Measurements from ENCODE around the gene DHCR24.

DHCR24 gene

GRCh38 chr1:54806931-54807611, 79.9 kb downstream of the DHCR24 start:
- no peak overlapping the region for H2AFZ ChIP-seq (ENCODE audit: low read length)
- H3K4me2 ChIP-seq (ENCODE audit: low read depth, low read length, poor library complexity, severe bottlenecking), result no peak overlapping the region
- no peaks in the 10 kb centered on the region for H3K36me3 ChIP-seq (ENCODE audit: insufficient read depth, low read length)
- no peaks in the 10 kb centered on the region for H3K79me2 ChIP-seq (ENCODE audit: insufficient read depth, low read length)
- no peaks in the 10 kb centered on the region for H3K9me3 ChIP-seq (ENCODE audit: insufficient read depth, low read depth, low read length)
- no peak overlapping the region for H3K4me3 ChIP-seq (ENCODE audit: low read length, poor library complexity, severe bottlenecking)
- H3K4me1 ChIP-seq (ENCODE audit: insufficient read depth, low read length, poor library complexity, severe bottlenecking), result no peaks in the 10 kb centered on the region
- H3K27me3 ChIP-seq (ENCODE audit: insufficient read depth, low read length, poor library complexity, severe bottlenecking), result no peaks in the 10 kb centered on the region
- H3K9me2 ChIP-seq (replicated peaks; ENCODE audit: low read depth, low read length), result no peaks in the 10 kb centered on the region
- no peaks in the 10 kb centered on the region for H4K20me1 ChIP-seq (ENCODE audit: insufficient read depth, low read length, poor library complexity, severe bottlenecking)
- no peak for TF ChIP-seq CTCF (conservative IDR thresholded peaks at IDR 0.05; ENCODE audit: low read length)
- TF ChIP-seq EZH2phosphoT487 (IDR thresholded peaks at IDR 0.05; ENCODE audit: borderline replicate concordance), result no peak
- H3F3A ChIP-seq (ENCODE audit: low read depth), result no peaks in the 10 kb centered on the region
- no peak overlapping the region for H3K9ac ChIP-seq (ENCODE audit: low read depth, low read length, poor library complexity, severe bottlenecking)

GRCh38 chr1:54805981-54806381, 81.0 kb downstream of the DHCR24 start:
- Histone ChIP-seq H3K4me2 (ENCODE audit: low read depth, low read length, poor library complexity, severe bottlenecking) (no peak overlapping the region), H3K4me3 (ENCODE audit: low read length, poor library complexity, severe bottlenecking) (no peak overlapping the region), H3K36me3 (ENCODE audit: insufficient read depth, low read length) (no peaks in the 10 kb centered on the region), H3K4me1 (ENCODE audit: insufficient read depth, low read length, poor library complexity, severe bottlenecking) (no peaks in the 10 kb centered on the region), H3K9ac (ENCODE audit: low read depth, low read length, poor library complexity, severe bottlenecking) (no peak overlapping the region), H3K9me3 (ENCODE audit: insufficient read depth, low read depth, low read length) (no peaks in the 10 kb centered on the region), H3K9me2 (replicated peaks; ENCODE audit: low read depth, low read length) (no peaks in the 10 kb centered on the region), H3F3A (ENCODE audit: low read depth) (no peaks in the 10 kb centered on the region), H2AFZ (ENCODE audit: low read length) (no peak overlapping the region), H3K79me2 (ENCODE audit: insufficient read depth, low read length) (no peaks in the 10 kb centered on the region), H3K27me3 (ENCODE audit: insufficient read depth, low read length, poor library complexity, severe bottlenecking) (no peaks in the 10 kb centered on the region), H4K20me1 (ENCODE audit: insufficient read depth, low read length, poor library complexity, severe bottlenecking) (no peaks in the 10 kb centered on the region)
- TF ChIP-seq CTCF (conservative IDR thresholded peaks at IDR 0.05; ENCODE audit: low read length) (no peak), EZH2phosphoT487 (IDR thresholded peaks at IDR 0.05; ENCODE audit: borderline replicate concordance) (no peak)

GRCh38 chr1:54805466-54805865, 81.5 kb downstream of the DHCR24 start:
- H3F3A ChIP-seq (ENCODE audit: low read depth), result no peaks in the 10 kb centered on the region
- H2AFZ ChIP-seq (ENCODE audit: low read length), result no peak overlapping the region
- H3K4me3 ChIP-seq (ENCODE audit: low read length, poor library complexity, severe bottlenecking), result no peak overlapping the region
- no peak for TF ChIP-seq EZH2phosphoT487 (IDR thresholded peaks at IDR 0.05; ENCODE audit: borderline replicate concordance)
- TF ChIP-seq CTCF (conservative IDR thresholded peaks at IDR 0.05; ENCODE audit: low read length), result no peak
- H3K9me2 ChIP-seq (replicated peaks; ENCODE audit: low read depth, low read length), result no peaks in the 10 kb centered on the region
- no peaks in the 10 kb centered on the region for H3K4me1 ChIP-seq (ENCODE audit: insufficient read depth, low read length, poor library complexity, severe bottlenecking)
- no peaks in the 10 kb centered on the region for H3K36me3 ChIP-seq (ENCODE audit: insufficient read depth, low read length)
- H4K20me1 ChIP-seq (ENCODE audit: insufficient read depth, low read length, poor library complexity, severe bottlenecking), result no peaks in the 10 kb centered on the region
- no peak overlapping the region for H3K9ac ChIP-seq (ENCODE audit: low read depth, low read length, poor library complexity, severe bottlenecking)
- H3K79me2 ChIP-seq (ENCODE audit: insufficient read depth, low read length), result no peaks in the 10 kb centered on the region
- no peaks in the 10 kb centered on the region for H3K27me3 ChIP-seq (ENCODE audit: insufficient read depth, low read length, poor library complexity, severe bottlenecking)
- no peaks in the 10 kb centered on the region for H3K9me3 ChIP-seq (ENCODE audit: insufficient read depth, low read depth, low read length)
- no peak overlapping the region for H3K4me2 ChIP-seq (ENCODE audit: low read depth, low read length, poor library complexity, severe bottlenecking)

Measured in Loucy (cell line).